Lower leg skin (tissue), 4 donors: ENCODE results near the gene MSANTD1. TPM values are rescaled to one million over a fixed set of nuclear protein-coding genes. Genes with fewer than 3 reads are reported as not detected.

Source experiments
- DNase-seq, 2 donors: peaks; one replicate each; pipeline ENCODE4 v3.0.0-alpha.2; 2019; ENCODE audit warnings: low spot score in 2 of 2
- H3K4me3 ChIP-seq: fragments of 200-600 bp; sonication (generic); 2 replicates; pipeline ENCODE4 v1.5.1; 2017; ENCODE audit warnings: mild to moderate bottlenecking, low read depth; ENCODE audit not compliant: poor library complexity, severe bottlenecking
- CTCF ChIP-seq, 3 donors: fragments of 450-650 bp; IDR thresholded peaks; one replicate each; pipeline ENCODE4 v1.5.1; 2016; ENCODE audit warnings: antibody characterized with exemption in 3 of 3, mild to moderate bottlenecking in 3 of 3, moderate library complexity in 2 of 3
- POLR2A ChIP-seq, 2 donors: fragments of 450-650 bp; IDR thresholded peaks; one replicate each; pipeline ENCODE4 v1.6.1; 2016 to 2017; ENCODE audit warnings: antibody characterized with exemption in 2 of 2, mild to moderate bottlenecking in 1 of 2, moderate library complexity in 1 of 2
- WGBS, 2 donors: methylation state at CpG; one replicate each; pipeline ENCODE4 v1.1.5; 2018; 5-methylcytosine and 5-hydroxymethylcytosine counted together
- intact Hi-C: fragments of 100-400 bp; cut with DNase I; formaldehyde crosslinking; loops from one replicate; pipeline ENCODE4 v1.15.0; 2023; ENCODE audit warnings: low total_unique reads
- total RNA-seq, 4 donors: library from RNA; depleted of rRNA; stranded (reverse); fragments of >200 nt; gene quantifications; one replicate each; pipeline ENCODE4 v1.1.0, GENCODE V29; 2016

The MSANTD1 gene
- total RNA-seq, 4 donors from 2014 or later: 0.19 to 0.76 (median 0.35) TPM

GRCh38 chr4:3262208-3263052, 13.5 kb downstream of the MSANTD1 start:
- intact Hi-C loops: no loop called here
- no peak overlapping the region for H3K4me3 ChIP-seq
- peak in 1 of 2 donors; percentile 67 for DNase-seq
- 80 to 85% methylated on average over 21 to 23 of the region's 23 CpGs for WGBS, 2 donors
- TF ChIP-seq CTCF (IDR thresholded peaks at IDR 0.05): no peak
- TF ChIP-seq POLR2A (IDR thresholded peaks at IDR 0.05): no peak

- intact Hi-C loops: no loop called here
- peak in 1 of 2 donors; percentile 59 for DNase-seq
- TF ChIP-seq POLR2A (IDR thresholded peaks at IDR 0.05) (no peak), CTCF (IDR thresholded peaks at IDR 0.05) (no peak)
- no peak overlapping the region for H3K4me3 ChIP-seq
- WGBS, 2 donors: 65 to 73% methylated on average over 26 to 28 of the region's 28 CpGs
Measured at GRCh38 chr4:3263053-3263875, 14.3 kb downstream of the MSANTD1 start.

- DNase-seq: peak in 1 of 2 donors; percentile 14
Measured at GRCh38 chr4:3263876-3264193, 14.9 kb downstream of the MSANTD1 start.

GRCh38 chr4:3266076-3266475, 17.1 kb downstream of the MSANTD1 start:
- intact Hi-C loops: no loop called here
- peak in 1 of 2 donors; percentile 54 for DNase-seq
- H3K4me3 ChIP-seq: no peak overlapping the region
- no peak for TF ChIP-seq CTCF (IDR thresholded peaks at IDR 0.05)
- no peak for TF ChIP-seq POLR2A (IDR thresholded peaks at IDR 0.05)
- 91 to 92% methylated on average over 17 of the region's 17 CpGs for WGBS, 2 donors

More at GRCh38 chr4:3263876-3264193, 14.9 kb downstream of the MSANTD1 start:
- no peak overlapping the region for H3K4me3 ChIP-seq
- intact Hi-C loops: no loop called here
- no peak for TF ChIP-seq CTCF (IDR thresholded peaks at IDR 0.05)
- no peak for TF ChIP-seq POLR2A (IDR thresholded peaks at IDR 0.05)
- 60 to 72% methylated on average over 6 of the region's 6 CpGs for WGBS, 2 donors

GRCh38 chr4:3267576-3268394, 18.8 kb downstream of the MSANTD1 start:
- TF ChIP-seq POLR2A (IDR thresholded peaks at IDR 0.05): no peak
- TF ChIP-seq CTCF (IDR thresholded peaks at IDR 0.05): no peak
- DNase-seq: peak in 1 of 2 donors; percentile 68
- intact Hi-C loops: no loop called here
- H3K4me3 ChIP-seq: no peak overlapping the region
- 58 to 69% methylated on average over 13 to 18 of the region's 18 CpGs for WGBS, 2 donors
